Measurements from ENCODE around the gene AIMP1.

- TF ChIP-seq, protein P1, sequence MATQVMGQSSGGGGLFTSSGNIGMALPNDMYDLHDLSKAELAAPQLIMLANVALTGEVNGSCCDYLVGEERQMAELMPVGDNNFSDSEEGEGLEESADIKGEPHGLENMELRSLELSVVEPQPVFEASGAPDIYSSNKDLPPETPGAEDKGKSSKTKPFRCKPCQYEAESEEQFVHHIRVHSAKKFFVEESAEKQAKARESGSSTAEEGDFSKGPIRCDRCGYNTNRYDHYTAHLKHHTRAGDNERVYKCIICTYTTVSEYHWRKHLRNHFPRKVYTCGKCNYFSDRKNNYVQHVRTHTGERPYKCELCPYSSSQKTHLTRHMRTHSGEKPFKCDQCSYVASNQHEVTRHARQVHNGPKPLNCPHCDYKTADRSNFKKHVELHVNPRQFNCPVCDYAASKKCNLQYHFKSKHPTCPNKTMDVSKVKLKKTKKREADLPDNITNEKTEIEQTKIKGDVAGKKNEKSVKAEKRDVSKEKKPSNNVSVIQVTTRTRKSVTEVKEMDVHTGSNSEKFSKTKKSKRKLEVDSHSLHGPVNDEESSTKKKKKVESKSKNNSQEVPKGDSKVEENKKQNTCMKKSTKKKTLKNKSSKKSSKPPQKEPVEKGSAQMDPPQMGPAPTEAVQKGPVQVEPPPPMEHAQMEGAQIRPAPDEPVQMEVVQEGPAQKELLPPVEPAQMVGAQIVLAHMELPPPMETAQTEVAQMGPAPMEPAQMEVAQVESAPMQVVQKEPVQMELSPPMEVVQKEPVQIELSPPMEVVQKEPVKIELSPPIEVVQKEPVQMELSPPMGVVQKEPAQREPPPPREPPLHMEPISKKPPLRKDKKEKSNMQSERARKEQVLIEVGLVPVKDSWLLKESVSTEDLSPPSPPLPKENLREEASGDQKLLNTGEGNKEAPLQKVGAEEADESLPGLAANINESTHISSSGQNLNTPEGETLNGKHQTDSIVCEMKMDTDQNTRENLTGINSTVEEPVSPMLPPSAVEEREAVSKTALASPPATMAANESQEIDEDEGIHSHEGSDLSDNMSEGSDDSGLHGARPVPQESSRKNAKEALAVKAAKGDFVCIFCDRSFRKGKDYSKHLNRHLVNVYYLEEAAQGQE (tag by site-specific recombination; IDR thresholded peaks at IDR 0.05), result no peak
- no peak for TF ChIP-seq ZNF202 (tag by site-specific recombination; IDR thresholded peaks at IDR 0.05; ENCODE audit: borderline replicate concordance)
- TF ChIP-seq, protein P2, sequence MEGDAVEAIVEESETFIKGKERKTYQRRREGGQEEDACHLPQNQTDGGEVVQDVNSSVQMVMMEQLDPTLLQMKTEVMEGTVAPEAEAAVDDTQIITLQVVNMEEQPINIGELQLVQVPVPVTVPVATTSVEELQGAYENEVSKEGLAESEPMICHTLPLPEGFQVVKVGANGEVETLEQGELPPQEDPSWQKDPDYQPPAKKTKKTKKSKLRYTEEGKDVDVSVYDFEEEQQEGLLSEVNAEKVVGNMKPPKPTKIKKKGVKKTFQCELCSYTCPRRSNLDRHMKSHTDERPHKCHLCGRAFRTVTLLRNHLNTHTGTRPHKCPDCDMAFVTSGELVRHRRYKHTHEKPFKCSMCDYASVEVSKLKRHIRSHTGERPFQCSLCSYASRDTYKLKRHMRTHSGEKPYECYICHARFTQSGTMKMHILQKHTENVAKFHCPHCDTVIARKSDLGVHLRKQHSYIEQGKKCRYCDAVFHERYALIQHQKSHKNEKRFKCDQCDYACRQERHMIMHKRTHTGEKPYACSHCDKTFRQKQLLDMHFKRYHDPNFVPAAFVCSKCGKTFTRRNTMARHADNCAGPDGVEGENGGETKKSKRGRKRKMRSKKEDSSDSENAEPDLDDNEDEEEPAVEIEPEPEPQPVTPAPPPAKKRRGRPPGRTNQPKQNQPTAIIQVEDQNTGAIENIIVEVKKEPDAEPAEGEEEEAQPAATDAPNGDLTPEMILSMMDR (tag by site-specific recombination; IDR thresholded peaks at IDR 0.05), result no peak
- no peak for TF ChIP-seq BCL11B (tag by site-specific recombination; IDR thresholded peaks at IDR 0.05; ENCODE audit: low read depth)
- no peak for TF ChIP-seq ZFP69B (tag by site-specific recombination; IDR thresholded peaks at IDR 0.05)
Observed at GRCh38 chr4:106384878-106385277, 68.5 kb downstream of the AIMP1 start.
